Measurements from ENCODE around the gene TMTC2. TPM values are rescaled to one million over a fixed set of nuclear protein-coding genes. Genes with fewer than 3 reads are reported as not detected.

The TMTC2 gene
- total RNA-seq, 4 donors from 2014 or later = 10.5 to 15.9 (median 11.5) TPM

DNA sequence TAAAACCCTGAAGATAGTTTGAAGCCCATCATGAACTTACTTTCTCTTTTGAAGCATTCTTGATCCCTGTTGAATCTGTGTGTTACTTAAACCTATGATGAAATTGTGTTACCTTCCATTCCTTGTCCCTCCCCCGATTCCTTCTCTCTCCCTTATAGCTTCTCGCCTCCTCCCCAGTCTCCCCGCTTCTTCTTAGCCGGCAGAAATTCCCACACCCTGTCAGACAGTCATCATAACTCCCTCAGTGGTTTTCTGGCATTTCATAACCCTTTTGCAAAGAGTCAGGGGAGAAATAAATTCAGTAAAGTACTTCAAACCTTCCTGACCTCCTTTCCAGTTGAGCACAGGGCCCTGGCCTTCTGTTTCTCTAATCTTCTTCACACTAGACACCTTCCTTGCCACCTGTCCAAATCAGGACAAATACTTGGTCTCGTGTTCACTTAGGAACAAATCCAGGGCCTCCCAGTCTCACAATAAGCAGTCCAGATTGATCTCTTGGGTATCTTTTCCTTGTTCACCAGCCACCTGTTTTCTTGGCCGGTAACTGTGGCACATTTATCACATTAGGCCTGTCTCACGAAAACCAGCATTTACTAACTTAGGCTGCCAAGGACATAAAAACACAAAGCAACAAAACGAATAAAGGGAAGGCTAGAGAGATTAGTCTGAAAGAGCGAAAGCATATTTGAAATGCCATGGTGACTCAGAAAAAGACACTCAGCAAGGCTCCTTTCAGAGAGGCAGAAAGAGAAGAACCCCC lies 355.9 kb downstream of the TMTC2 start:
- ATAC-seq (ENCODE audit: low FRiP score) (no peak), DNase-seq (ENCODE audit: low spot score) (no peak)
- no peak for TF ChIP-seq CTCF (IDR thresholded peaks at IDR 0.05)

GRCh38 chr12:83044736-83045135 lies 358.0 kb downstream of the TMTC2 start:
- TF ChIP-seq CTCF (IDR thresholded peaks at IDR 0.05) = no peak
- no peak for ATAC-seq (ENCODE audit: low FRiP score)
- no peak for DNase-seq (ENCODE audit: low spot score)

DNA sequence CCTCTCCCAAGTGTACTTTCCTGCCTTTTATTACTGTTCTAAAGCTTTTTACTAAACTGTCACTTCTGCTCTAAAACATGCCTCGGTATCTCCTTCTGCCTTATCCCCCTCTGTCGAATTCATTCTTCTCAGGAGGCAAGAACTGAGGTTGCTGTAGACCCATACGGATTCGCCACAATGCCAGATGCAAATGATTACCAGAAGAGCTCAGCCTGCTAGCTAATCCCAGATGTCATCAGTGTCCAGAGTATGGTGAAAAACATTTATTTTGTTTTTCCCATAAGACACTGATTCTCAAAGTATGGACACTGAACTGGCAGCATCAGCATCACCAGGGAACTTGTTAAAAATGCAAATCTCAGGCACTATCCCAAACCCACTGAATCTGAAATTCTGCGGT lies 359.3 kb downstream of the TMTC2 start:
- no peak for TF ChIP-seq CTCF (IDR thresholded peaks at IDR 0.05)
- DNase-seq (ENCODE audit: low spot score) (no peak), ATAC-seq (ENCODE audit: low FRiP score) (no peak)

DNA sequence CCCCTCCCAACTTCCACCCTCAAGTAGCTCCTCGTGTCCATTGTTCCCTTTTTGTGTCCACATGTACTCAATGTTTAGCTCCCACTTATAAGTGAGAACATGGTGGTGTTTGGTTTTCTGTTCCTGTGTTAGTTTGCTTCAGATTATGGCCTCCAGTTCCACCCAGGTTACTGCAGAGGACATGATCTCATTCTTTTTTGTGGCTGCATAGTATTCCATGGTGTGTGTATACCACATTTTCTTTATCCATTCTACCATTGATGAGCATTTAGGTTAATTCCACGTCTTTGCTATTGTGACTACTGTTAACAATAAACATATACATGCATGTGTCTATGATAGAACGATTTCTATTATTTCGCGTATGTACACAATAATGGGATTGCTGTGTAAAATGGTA lies 362.6 kb downstream of the TMTC2 start:
- DNase-seq (ENCODE audit: low spot score) = no peak
- no peak for ATAC-seq (ENCODE audit: low FRiP score)
- no peak for TF ChIP-seq CTCF (IDR thresholded peaks at IDR 0.05)

GRCh38 chr12:83052890-83053541 lies 366.3 kb downstream of the TMTC2 start:
- ATAC-seq (ENCODE audit: low FRiP score) = no peak
- no peak for TF ChIP-seq CTCF (IDR thresholded peaks at IDR 0.05)
- no peak for DNase-seq (ENCODE audit: low spot score)

- TF ChIP-seq CTCF (IDR thresholded peaks at IDR 0.05) = no peak
- DNase-seq (ENCODE audit: low spot score) (no peak), ATAC-seq (ENCODE audit: low FRiP score) (no peak)
Observed at GRCh38 chr12:83057436-83057835, 370.7 kb downstream of the TMTC2 start.

DNA sequence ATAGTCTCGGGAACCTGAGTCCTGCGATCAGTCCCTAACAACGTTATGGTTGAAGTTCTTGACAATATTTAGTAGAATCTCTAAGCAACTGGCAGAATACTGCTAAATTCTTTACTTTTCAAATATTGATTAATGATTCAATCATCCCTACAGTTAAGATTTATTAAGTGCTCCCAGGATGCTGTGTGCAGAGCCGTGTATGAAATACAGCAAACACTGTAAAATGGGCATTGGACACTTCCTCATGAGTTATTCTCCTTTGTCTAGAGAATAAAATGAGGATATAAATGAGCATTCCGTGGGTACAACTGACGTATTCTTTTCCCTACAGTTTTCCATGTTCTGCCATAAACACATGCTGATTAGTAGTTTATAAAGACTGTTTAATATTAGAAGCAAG lies 372.4 kb downstream of the TMTC2 start:
- DNase-seq (ENCODE audit: low spot score) (no peak), ATAC-seq (ENCODE audit: low FRiP score) (no peak)
- no peak for TF ChIP-seq CTCF (IDR thresholded peaks at IDR 0.05)
